T47D (cell line): ENCODE results near the gene KBTBD13.
"Not testable (repeated sequence)": the region's sequence is repeated elsewhere in the genome, so short reads cannot be mapped to it uniquely, and the experiment has no call there.

Experiments
- DNase-seq, 2 experiments: peaks; one replicate each; pipeline versions ENCODE4 v3.0.0 to v3.0.0-alpha.2; 2011 to 2012; ENCODE audit warnings: low read depth in 1 of 2, low spot score in 1 of 2
- JUND ChIP-seq: IDR thresholded peaks from 2 replicates; pipeline ENCODE4 v1.6.1; 2012; ENCODE audit warnings: low read depth
- in situ Hi-C: cut with HindIII; loops from 2 replicates; pipeline ENCODE4 v1.10.0; 2016; ENCODE audit warnings: low sequenced_read_pairs, low pct_unique_long_range_greater_than_20kb

The KBTBD13 gene

DNA sequence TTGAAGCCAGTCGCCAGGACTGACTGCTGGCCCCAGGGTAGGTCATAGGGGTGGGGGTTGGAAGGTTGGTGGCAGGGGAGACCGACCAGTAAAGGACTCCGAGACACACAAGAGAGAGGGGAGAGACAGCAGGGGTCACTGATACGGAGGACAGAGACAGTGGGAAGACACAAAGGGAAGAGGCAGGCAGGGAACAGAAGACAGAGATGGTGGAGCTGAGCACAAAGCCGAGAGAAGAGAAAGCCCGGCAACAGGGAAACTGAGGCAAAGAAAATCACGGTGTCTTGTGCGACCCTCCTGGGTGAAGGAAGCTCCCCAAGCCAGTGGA is 9.3 kb upstream of the KBTBD13 start:
- DNase-seq: no peak
- in situ Hi-C loops: no loop called here
- no peak for TF ChIP-seq JUND

DNA sequence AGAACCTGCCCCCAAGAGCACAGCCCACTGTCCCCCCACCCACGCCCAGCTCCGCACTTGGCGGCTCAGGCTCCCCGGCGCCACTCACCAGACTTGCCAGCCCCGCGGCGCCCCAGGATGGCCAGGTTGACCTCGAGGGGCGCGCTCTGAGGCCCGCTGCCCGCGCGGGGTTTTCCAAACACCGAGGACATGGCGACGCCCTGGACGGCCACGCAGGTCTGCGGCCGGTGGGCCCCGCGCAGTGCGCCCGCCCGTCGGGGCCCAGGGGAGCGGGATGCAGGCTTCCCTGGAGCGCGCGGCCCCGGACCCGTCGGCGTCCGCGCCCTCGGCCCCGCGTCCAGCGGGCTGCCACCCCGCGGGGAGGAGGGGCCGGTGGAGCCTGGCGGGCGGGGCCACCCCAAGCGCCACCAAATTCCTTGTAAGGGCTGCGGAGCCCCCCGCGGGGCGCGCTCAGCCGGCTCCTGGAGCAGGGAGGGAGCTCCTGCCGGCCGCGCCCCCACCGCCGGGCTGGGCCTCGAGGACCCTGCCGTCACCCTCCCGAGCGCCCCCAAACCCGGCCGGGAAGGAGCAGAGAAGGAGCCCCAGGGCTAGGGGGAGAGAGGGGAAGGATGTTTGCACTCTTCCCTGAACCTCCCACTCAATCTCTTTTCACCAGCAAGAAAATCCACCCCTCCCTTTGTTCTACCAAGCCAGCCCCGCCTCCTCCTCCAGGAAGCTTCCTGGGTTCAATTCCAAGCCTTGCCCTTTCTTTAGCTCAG is 8.7 kb upstream of the KBTBD13 start, which contains the start of gene RASL12:
Gene RASL12, minus strand, starts transcription at position 347 of the 758 bp plus-strand sequence. Its CDS starts 156 bp downstream, at position 191.
- DNase-seq: no peak
- no peak for TF ChIP-seq JUND
- in situ Hi-C loops: no loop called here

DNA sequence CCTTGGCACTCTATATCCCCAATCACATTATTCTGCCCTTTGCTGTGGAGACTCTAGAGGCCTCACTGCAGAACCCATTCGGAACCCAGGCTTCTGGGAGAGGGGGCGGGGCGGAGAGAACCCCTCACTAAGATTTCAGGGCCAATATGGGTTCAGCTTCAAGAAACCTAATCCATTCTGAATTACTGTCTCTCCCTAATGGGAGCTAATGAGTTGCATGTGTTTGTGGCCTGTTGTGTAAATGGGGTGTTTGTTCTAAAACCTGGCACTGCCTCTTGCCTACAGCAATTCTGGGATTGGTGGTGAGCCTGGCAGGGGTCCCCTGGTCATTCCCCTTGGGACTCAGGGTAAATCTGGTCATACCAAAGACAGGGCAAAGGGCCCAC is 8.2 kb upstream of the KBTBD13 start:
- no peak for DNase-seq
- in situ Hi-C loops: no loop called here
- no peak for TF ChIP-seq JUND

DNA sequence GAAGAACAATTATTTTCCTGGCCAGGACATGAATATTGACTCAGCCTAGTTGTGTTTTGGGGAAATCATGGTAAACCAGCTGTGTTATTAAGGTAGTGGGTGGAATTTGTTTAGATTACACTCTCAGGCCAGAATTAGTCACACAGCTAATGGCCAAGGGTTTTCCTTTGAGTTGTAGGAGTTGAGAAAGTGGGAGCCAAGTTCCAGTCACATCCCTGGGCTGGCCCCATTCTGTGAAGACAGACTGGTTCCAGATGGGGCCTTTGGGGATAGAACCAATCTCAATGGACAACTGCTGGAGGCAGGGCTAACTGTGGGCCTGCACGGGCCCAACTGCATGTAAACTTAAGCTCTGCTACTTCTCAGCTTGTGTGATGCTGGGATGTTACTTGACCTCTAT is 7.4 kb upstream of the KBTBD13 start:
- no peak for DNase-seq
- in situ Hi-C loops: no loop called here
- no peak for TF ChIP-seq JUND

DNA sequence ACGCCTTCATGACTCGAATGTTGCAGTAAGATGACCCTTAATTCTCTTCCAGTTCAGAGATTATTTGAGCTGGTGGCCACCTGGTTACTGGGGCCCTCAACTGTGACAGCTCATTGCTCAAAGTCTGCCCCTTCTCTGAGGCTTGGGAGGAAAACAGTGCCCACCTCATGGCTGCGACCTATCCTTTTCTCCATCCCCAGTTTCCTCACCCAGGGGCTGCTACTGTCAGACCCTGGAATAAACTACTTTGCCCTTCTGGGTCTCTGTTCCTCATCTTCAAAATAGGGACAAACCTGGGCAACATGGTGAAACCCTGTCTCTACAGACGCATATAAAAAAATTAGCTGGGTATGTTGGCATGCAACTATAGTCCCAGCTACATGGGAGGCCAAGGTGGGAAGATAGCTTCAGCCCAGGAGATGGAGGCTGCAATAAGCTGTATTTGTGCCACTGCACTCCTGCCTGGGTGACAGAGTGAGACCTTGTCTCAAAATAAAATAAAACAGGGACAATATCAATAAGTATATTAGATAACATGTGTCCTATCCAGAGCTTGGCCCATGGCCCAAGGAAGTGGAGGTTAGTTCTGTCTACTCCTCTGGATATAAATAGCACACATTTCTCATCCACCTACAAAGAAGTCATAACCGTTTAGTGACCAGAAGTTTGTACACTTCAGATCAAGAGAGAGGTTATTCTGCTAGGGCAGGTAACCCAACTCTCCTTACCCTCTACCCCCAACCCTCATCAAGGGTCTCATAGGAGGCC is 6.6 kb upstream of the KBTBD13 start:
- in situ Hi-C loops: no loop called here
- TF ChIP-seq JUND: no peak
- DNase-seq: no peak

DNA sequence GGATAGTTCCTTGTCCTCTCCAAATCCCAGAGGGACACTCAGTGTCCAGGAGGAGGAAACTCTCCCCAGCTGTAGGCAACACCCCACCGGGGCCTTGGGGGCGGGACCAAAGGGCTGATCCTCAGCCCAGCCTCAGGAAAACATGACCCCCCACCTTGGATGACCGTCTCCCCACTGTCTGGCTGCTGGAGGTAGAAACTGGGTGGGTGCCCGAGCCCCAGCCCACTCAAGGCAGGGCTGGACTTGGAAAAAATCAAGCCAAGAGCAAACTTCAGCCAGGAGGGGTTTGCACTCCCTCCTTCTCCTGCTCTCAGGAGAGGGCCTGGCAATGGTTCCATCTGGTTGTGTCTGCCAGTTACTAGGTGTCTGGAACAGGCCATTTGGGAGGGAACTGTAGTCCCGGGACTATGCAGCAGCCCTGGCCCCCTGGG is 5.2 kb upstream of the KBTBD13 start:
- DNase-seq: no peak
- TF ChIP-seq JUND: no peak
- in situ Hi-C loops: no loop called here

DNA sequence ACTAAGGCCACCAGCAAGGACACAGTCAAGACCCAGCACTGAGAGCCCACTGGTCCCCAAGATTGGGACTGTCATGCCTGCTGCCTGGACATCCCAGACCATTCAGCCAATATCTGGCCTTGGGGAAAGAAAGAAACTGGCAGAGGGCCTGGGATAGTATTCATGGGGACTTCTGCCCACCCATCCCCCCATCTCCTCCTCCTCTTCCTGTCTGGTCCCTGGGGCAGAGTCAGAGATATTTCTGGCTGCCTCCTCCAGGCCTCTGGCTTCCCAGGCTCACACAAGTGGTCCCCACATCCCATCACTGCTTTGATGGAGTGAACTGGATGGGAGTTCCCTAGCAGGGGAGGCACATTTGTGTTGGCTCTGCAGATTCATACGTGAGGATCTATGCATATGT is 4.5 kb upstream of the KBTBD13 start:
- TF ChIP-seq JUND: no peak
- in situ Hi-C loops: no loop called here
- no peak for DNase-seq

DNA sequence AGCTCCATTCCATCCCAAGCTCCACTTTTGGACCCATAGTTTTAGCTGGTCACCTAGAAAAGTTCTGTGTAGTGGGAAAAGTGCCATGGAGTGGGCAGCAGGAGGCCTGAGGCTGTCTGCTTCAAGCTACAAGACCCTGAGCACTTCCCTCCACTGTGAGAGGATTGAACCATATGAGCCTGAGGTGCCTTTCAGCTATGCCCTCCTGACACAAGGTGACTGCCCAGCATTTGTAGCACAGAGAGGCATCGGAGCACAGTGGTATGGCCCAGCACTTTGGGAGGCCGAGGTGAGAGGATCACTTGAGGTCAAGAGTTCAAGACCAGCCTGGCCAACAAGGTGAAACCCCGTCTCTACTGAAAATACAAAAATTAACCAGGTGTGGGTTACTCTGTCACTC is 3.9 kb upstream of the KBTBD13 start:
- in situ Hi-C loops: no loop called here

DNA sequence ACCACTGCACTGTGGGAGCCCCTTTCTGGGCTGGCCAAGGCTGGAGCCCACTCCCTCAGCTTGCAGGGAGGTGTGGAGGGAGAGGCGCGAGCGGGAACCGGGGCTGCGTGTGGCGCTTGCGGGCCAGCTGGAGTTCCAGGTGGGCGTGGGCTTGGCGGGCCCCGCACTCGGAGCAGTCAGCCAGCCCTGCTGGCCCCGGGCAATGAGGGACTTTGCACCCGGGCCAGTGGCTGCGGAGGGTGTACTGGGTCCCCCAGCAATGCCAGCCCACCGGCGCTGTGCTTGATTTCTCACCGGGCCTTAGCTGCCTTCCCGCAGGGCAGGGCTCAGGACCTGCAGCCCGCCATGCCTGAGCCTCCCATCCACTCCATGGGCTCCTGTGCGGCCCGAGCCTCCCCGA is 1.6 kb upstream of the KBTBD13 start:
- in situ Hi-C loops, DNase-seq: not testable (repeated sequence)

More for the DNA sequence above, 3.9 kb upstream of the KBTBD13 start:
- TF ChIP-seq JUND: no peak
- DNase-seq: no peak

DNA sequence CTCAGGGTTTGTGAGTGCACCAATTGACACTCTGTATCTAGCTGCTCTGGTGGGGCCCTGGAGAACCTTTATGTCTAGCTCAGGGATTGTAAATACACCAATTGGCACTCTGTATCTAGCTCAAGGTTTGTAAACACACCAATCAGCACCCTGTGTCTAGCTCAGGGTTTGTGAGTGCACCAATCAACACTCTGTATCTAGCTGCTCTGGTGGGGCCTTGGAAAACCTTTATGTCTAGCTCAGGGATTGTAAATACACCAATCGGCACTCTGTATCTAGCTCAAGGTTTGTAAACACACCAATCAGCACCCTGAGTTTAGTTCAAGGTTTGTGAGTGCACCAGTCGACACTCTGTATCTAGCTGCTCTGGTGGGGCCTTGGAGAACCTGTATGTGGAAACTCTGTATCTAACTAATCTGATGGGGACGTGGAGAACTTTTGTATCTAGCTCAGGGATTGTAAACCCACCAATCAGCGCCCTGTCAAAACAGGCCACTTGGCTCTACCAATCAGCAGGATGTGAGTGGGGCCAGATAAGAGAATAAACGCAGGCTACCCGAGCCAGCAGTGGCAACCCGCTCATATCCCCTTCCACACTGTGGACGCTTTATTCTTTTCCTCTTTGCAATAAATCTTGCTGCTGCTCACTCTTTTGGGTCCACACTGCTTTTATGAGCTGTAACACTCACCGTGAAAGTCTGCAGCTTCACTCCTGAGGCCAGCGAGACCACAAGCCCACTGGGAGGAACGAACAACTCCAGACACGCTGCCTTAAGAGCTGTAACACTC is 745 bp upstream of the KBTBD13 start:
- in situ Hi-C loops, DNase-seq: not testable (repeated sequence)

DNA sequence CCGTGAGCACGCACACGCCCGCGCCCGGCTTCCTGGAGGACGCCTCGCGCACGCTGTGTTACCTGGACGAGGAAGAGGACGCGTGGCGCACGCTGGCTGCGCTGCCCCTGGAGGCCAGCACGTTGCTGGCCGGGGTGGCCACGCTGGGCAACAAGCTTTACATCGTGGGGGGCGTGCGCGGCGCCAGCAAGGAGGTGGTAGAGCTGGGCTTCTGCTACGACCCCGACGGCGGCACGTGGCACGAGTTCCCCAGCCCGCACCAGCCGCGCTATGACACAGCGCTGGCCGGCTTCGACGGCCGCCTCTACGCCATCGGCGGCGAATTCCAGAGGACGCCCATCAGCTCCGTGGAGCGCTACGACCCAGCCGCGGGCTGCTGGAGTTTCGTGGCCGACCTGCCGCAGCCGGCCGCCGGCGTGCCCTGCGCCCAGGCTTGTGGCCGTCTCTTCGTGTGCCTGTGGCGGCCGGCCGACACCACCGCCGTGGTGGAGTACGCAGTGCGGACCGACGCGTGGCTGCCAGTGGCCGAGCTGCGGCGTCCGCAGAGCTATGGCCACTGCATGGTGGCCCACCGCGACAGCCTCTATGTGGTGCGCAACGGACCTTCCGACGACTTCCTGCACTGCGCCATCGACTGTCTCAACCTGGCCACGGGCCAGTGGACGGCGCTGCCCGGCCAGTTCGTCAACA is 890 bp downstream of the KBTBD13 start:
- TF ChIP-seq JUND: no peak
- in situ Hi-C loops: no loop called here
- DNase-seq: no peak

DNA sequence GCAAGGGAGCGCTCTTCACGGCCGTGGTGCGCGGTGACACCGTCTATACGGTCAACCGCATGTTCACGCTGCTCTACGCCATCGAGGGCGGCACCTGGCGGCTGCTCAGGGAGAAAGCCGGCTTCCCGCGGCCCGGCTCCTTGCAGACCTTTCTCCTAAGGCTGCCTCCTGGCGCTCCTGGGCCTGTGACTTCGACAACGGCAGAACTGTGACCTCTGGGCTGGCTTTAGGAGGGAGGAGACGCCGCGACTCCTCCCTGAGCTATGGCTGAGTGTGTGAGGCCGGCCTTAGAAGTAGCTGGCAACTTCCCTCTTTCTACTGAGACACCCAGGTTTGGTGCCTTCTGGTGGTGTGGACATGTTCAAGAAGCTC is 1.4 kb downstream of the KBTBD13 start:
- no peak for DNase-seq

DNA sequence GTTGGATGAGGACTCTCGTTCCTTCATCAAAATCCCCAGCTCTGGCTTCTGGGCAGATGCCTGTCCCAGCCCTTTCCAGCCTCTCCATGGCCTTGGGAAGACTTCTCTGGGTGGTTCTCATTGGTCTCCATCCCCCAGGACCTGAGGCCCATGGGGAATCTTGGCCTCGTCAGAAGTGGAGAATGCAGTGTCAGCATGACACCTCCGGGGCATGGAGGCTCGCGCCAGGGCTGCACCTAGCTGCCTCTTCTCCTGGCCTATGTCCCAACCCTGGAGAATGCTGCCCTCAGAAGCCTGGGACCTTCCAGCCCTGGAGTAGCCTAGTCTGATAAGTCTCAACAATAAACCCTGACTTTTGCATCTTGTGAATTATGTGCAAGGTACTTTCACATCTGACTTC is 3.0 kb downstream of the KBTBD13 start:
- in situ Hi-C loops: no loop called here
- DNase-seq: no peak
- no peak for TF ChIP-seq JUND

More for the DNA sequence above, 1.4 kb downstream of the KBTBD13 start:
- in situ Hi-C loops: no loop called here
- no peak for TF ChIP-seq JUND
